ENCODE data around the gene SUPT3H.

The SUPT3H gene

DNA sequence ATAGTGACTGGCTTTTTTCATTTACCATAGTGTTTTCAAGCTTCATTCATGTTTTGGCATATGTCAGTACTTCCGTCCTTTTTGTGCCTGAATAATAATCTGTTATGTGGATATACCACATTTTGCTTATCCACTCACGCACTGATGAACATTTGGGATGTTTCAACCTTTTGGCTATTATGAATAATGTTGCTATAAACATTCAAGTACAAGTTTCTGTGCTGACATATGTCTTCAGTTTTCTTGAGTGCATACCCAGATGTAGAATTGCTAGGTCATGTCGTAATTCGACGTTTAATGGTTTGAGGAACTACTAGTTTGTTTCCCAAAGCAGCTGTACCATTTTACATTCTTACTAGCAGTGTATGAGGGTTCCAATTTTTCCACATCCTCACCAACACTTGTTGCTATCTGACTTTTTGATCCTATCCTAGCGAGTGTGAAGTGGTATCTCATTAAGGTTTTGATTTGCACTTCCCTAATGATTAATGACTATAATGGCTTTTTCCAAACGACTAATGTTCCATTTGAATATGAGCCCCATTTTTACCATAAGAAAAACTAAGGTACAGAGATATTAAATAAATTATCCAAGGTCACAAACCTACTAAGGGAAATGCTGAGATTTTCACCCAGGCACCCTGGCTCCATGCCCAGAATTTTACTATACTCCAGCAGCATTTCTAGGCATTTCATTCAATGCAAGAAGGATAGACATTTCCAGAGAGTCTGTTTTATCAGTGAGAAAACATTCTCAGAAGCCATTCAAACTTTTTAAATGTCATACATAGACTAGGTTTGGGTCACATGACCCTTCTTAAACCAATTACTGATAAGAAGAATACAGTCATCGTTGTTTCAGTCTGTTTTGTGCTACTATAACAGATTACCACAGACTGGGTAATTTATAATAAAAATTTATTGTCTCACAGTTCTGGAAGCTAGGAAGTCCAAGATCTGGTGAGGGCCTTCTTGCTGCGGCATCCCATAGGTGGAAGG lies 120.7 kb downstream of the SUPT3H start:
- no peak for DNase-seq (ENCODE audit: low read depth, low spot score)

DNA sequence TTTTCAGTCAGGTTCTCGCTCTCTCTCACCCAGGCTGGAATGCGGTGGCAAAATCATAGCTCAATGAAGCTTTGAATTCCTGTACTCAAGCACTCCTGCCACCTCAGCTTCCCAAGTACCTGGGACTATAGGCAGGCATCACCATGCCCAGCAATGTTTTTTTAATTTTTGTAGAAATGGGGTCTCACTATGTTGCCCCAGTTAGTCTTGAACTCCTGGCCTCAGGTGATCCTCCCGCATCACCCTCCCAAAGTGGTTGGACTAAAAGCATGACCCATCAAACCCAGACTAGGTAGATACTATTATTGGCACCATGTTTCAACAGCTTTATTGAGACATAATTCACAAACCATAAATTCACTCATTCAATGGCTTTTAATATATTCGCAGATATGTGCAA lies 122.3 kb downstream of the SUPT3H start:
- DNase-seq (ENCODE audit: low read depth, low spot score), result no peak

DNA sequence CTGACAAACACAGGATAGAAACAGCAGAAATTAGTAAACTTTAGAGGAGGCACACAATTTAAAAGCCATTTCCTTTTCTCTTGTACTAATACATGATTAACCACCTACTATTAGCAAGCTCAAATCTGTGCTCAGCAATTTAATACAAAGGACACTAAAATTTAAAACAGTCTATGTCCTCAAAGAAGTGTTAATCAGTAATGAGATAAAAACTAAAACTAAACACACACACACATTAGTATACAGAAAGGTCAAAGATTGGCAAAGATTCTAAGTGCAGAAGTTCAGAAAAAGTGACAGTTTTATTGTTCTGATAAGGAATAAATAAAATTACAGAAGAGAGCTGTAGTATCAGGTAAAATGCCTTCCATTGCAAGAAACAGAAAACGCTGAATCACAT lies 123.5 kb downstream of the SUPT3H start:
- no peak for DNase-seq (ENCODE audit: low read depth, low spot score)

DNA sequence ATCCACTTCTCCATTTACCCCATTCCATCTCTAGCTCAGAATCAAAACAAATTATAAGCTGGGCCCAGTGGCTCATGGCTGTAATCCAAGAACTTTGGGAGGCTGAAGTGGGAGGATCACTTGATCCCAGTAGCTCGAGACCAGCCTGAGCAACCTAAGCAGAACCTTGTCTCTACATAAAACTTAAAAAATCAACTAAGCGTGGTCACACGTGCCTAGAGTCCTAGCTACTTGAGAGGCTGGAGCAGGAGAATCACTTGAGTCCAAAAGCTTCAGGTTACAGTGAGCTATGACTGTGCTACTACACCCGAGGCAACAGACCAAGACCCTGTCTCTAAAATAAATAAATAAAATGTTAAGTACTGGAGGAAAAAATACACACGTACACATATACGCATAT lies 124.3 kb downstream of the SUPT3H start:
- no peak for DNase-seq (ENCODE audit: low read depth, low spot score)

DNA sequence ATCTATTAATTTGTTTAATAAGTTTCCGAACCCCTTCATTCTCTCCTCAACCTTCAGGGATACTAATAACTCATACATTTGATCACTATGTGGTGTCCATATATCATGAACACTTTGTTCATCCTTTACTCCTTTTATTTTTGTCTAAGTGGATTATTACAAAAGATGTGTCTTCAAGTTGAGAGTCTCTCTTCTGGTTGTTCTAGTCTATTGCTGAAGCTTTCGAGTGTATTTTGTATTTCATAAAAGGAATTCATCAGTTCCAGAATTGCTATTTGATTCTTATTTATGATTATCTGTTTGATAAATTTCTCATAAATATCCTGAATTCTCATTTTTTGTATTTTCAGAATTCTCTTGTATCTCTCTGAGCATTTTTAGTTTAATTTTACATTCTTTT lies 146.1 kb downstream of the SUPT3H start:
- no peak for DNase-seq (ENCODE audit: low read depth, low spot score)

DNA sequence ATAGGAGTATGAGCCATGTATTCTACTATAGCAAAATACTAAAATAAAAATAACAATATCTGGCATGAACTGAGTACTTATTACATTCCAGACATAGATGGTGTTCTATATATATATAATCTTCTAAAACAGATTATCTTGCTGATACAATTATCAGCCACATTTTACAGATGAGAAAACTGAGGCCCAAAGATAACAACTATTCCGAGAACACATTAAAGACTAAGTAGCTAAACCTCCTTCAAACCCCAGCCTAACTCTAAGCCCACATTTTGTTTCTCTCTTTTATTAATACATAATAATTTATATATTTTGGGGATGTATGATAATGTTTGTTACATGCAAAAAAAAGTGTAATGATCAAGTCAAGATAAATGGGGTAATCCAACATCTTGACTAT lies 148.3 kb downstream of the SUPT3H start:
- DNase-seq (ENCODE audit: low read depth, low spot score), result no peak

DNA sequence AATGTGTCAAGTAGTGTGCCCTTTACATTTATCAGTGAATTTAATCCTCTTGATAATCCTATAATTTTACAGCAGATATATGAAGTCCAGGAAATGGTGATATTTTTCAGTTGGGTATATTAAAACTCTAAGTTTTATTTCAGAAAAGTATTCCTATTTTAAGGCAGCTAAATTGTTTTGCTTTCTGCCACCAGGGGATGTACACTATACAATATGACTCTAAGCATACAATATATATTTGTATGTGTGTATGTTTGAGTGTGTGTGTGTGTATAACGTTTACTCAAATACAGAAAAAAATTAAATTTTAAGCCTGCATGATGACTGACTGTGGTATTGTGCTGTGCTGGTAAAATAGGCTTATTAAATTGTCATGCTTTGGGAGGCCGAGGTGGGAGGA lies 151.7 kb downstream of the SUPT3H start:
- no peak for DNase-seq (ENCODE audit: low read depth, low spot score)

DNA sequence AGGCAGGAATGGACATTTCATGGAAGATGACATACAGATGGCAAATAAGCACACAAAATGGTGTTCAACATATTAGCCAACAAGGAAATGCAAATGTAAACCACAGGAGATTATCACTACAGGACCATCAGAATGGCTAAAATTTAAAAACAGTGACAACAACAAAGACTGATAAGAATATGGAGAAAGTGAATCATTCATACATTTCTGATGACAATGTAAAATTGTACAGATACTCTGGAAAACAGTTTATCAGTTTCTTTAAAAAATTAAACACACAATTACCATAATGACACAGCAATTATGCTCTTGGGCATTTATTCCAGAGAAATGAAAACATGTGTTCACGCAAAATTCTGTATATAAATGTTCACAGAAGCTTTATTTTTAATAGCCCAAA lies 155.4 kb downstream of the SUPT3H start:
- DNase-seq (ENCODE audit: low read depth, low spot score), result no peak

DNA sequence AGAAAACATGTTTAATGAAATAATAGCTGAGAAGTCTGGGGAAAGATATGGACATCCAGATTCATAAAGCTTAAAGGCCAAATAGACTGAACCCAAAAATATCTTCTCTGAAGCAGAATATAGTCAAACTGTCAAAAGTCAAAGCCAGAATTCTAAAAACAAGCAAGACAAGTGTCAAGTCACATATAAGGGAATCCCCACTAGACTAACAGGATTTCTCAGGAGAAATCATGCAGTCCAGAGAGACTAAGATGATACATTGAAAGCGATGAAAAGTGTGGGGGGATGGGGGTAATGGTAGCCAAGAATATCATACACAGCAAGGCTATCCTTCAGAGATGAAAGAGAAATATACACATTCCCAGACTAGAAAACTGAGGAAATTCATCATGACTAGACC lies 162.0 kb downstream of the SUPT3H start:
- no peak for DNase-seq (ENCODE audit: low read depth, low spot score)

DNA sequence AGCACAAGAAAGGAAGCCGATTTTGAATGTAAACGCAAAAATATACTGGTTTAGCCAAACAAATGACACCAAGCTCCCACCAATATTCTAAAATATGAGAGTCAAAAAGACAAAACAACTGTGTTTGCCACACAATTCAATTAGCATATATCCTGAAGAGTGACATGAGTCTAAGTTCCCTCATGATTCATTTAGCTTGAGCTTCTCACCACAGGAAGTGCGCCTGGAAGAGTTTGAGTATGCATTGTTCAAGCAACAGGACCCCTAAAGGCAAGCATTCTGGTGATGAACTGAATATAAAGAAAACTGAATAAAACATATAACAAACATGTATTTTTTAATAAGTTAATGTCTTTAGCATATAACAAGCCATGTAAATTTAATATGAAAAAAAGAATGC lies 164.8 kb downstream of the SUPT3H start:
- no peak for DNase-seq (ENCODE audit: low read depth, low spot score)

DNA sequence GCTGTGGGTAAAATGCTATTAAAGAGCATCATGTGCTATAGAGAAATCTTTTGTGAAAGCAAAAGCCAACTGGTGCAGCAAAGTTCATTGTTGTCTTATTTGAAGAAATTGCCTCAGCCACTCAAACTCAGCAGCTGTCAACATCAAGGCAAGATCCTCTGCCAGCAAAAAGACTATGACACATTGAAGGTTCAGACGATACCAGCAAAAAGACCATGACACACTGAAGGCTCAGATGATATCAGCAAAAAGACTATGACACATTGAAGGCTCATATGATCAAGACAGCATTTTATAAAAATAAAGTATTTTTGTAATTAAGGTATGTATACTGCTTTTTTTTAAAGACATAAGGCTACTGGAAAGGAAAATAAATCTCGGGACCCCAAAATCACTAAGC lies 168.0 kb downstream of the SUPT3H start:
- DNase-seq (ENCODE audit: low read depth, low spot score), result no peak

DNA sequence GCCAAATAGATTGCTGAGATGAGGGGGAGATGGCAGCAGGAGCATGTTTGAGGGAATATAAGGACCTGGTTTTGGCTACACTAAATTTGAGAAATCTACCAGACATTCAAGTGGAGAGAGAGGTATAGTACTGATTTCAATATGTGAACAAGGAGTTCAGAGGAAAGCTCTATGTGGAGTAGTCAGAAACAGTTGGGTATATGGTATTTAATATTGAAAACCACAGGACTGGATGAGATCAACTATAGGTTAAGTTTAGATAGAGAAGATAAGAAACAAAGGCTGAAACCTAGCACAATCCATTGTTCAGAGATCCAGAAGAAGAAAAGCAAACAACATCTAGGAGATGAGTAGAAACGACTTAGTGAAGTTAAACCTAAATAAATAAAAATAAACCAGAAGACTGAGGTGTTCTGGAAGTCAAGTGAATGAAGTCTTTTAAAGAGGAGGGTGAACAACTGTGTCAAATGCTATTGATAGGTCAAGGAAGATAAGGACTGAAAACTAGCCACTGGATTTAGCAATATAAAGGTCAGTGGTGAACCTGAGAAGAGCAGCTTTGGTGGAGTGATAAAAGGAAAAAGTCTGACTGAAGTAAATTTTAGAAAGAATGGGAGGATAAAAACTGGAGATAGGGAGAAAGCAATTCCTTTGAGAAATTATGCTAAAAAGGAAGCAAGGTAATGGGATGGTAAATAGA lies 170.8 kb downstream of the SUPT3H start:
- DNase-seq (ENCODE audit: low read depth, low spot score), result no peak

DNA sequence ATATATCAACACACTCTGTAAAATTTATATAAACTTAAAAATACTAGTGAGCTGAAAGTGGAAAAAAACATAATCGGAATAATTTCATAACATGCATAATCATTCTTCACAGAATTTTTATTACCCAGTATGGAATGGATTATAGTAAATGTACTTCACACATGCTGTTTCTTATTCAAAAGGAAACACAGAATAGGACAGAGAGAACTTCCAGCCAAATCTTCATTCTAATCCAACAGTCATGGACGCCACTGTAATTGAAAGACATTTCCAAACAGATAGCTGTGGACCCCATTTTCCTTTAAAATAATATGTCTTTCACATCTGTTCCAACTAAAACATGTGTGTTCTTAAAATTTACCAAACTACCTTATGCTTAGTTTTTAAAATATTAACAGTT lies 176.2 kb downstream of the SUPT3H start:
- DNase-seq (ENCODE audit: low read depth, low spot score), result no peak

DNA sequence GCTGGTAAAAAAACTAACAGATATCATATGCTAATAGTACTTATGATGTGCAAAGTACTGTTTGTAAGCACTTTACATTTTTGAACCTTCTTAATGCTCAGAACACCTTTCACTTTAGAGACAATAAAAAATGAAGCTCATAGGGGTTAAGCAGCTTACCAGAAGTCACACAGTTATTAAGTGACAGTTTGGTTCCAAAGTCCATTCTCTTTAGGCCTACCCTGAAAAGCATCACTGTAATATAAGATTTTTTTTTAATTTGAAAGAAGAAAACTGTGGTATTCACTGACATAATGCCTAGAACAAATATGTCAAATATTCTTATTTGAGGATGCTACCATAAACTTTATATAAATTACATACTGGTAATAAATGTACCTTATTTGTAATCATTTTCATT lies 177.2 kb downstream of the SUPT3H start:
- DNase-seq (ENCODE audit: low read depth, low spot score), result no peak

DNA sequence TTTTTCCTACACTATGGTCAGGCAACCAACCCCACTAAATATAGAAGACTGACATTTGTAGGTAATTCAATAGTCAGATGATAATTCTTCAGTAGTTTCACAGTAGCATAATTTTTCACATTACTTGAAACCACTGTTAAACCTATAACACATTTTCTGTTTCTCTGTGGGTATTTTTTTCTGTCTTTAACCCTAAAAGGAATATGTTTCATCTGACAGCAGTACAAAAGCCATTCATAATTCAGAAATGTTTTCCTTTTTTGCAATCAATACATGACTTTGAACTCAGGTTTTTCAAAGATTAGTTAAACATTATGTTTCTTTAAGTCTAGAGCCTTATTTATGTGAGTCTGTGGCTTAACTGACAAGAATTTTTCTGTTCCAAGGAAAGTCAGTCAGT lies 178.2 kb downstream of the SUPT3H start:
- no peak for DNase-seq (ENCODE audit: low read depth, low spot score)

DNA sequence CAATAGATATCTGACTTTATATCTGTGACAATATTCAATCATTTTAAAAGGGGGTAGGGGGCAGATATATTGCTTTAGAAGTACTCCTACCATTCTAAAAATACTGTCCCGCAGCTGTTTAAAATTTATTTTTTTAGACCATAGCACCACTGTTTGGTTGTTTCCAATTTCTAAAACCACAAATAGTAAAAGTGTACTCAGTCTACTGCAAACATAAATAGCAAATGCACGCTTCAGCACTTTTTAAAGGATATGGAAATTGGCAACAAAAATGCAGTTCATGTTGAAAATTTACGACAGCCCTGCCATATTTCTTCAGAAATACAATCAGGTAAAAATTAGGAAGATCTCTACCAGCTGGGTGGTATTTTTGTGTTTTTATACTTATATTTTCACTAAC lies 181.6 kb downstream of the SUPT3H start:
- no peak for DNase-seq (ENCODE audit: low read depth, low spot score)

DNA sequence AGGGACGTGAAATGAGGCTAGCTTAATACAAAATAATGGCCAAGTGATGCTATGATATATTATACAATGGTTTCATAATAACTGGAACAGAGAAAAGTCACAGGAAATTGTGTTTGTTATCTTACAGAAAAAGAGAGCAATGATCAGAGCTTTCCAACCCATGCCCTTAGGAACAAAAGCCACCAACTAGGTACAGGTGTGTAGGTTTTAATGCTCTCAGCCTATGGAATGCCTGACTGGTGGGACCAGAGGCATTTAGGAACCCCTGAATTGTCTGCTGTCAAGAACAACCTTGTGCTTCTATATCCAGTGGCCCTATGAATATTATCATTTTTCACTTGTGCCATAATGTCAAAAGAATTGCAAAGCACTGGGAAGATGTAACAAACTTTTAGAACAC lies 182.6 kb downstream of the SUPT3H start:
- no peak for DNase-seq (ENCODE audit: low read depth, low spot score)

DNA sequence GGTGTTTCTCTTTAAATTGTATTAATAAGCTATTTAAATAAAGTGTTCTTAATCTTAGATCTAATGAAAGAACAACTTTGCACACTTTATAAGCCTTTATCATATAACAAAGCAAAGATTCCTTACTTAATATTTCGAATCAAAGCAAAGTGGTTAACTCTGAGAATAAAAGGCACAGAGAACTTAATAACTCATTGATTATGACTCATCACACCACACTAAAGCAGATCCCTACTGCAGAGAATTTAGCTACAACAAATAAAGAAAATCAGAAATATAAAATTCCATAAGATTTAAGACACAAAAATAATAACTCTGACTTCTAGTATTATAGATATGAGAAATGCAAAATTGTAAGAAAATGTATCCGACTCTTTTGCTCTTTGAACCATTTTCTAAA lies 185.2 kb downstream of the SUPT3H start:
- no peak for DNase-seq (ENCODE audit: low read depth, low spot score)

DNA sequence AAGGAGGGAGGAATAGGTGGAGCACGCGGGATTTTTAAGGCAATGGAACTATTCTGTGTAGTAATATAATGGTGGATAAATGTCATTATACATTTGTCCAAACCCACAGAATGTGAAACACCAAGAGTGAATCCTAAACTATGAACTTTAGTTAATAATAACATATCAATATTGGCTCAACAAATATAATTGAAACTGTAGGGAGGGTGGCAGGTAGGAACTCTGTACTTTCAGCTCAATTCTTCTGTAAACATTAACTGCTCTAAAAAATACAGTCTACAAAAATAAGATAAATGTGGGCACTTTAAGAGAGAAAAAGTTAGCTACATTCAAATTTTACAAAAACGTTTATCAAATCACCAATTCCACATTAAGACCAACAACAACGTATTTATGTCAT lies 186.3 kb downstream of the SUPT3H start:
- DNase-seq (ENCODE audit: low read depth, low spot score), result no peak

DNA sequence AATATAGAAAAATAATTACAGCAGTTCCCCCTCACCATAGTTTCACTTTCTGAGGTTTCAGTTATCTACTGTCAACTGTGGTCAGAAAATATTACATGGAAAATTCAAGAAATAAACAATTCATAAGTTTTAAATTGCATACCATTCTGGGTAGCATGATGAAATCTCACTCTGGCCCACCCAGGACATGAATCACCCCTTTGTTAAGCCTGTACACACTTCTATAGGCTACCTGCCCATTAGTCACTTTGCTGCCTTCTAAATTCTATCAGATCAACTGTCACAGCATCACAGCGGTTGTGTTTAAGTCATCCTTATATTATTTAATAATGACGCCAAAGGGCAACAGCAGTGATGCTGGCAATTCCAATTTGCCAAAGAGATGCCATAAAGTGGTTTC lies 189.9 kb downstream of the SUPT3H start:
- DNase-seq (ENCODE audit: low read depth, low spot score), result no peak

DNA sequence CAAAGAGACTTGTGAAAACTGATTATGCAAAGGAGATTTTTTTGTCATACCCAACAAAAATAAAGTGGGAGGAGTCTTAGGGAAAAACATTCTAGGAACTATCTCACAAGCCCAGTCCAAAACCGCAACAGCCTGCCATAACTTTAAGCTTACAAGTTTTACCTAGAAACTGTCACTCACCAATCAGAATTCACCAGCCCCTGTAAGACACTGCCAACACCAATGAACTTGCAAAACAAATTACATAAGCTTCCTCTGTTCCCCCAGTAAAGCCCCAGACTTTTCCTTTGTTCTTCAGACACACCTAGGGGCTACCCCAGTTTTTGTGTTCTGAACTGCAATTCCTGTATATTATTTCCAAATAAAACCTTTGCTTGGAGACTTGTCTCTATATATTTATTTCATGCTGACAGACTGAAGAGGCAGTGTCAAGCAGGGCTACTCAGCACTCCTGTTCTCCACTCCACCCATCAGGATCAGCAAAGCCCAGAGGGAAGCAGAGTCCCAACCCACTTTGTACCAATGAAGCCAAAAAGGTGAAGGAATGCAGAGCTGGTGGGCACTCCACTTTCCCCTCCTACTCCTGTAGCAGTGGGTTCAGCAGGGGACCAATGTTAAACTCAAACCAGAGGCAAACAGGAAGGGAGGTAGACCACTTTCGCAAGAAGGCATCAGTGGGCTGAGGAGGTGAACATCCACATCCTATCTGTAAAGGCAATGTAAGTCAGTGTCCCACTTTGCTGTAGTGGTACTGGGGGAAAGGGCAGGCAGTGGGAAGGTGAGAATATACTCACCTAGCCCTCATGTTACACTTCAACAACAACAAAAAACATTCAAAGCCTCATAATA lies 192.1 kb downstream of the SUPT3H start:
- DNase-seq (ENCODE audit: low read depth, low spot score), result no peak

DNA sequence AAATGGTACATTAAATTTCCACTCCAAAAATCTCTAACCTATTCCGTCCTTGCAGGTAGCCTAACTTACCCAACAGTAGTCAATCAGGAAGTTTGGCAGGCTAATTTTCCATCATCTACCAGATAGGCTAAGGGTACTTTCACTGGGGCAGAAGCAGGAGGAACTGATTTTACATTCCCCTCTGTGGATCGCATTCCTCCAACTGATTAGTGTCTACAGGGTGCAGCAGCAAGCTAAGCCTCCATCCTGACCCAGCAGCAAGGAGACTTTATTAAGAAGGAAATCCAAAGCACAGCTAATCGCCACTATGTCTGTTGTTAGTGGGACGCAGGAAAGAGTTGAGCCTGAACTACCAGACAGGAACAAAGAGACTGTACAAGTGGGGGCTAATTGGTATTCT lies 192.8 kb downstream of the SUPT3H start:
- DNase-seq (ENCODE audit: low read depth, low spot score), result no peak

Measured in brain pericyte (primary cell).